ENCODE measurements around the gene CFAP74. TPM values are rescaled to one million over a fixed set of nuclear protein-coding genes. Genes with fewer than 3 reads are reported as not detected.

The CFAP74 gene
- polyA plus RNA-seq, 1 donor (not counting 4 experiments of a cell fraction or from before 2014, with no cell fraction given), result not detected

- no peak overlapping the region for H2AFZ ChIP-seq (ENCODE audit: control insufficient read depth, low read length)
- no peak overlapping the region for H3K4me2 ChIP-seq (ENCODE audit: control insufficient read depth, extremely low read depth, insufficient read depth, low read depth, low read length)
- no peaks in the 10 kb centered on the region for H3K36me3 ChIP-seq (ENCODE audit: control insufficient read depth in 2 of 2, extremely low read depth in 1 of 2, insufficient read depth in 2 of 2, low read length in 2 of 2)
- H3K27me3 ChIP-seq (ENCODE audit: control insufficient read depth, extremely low read depth, insufficient read depth, low read length), result peaks cover 45% of the 10 kb centered on the region
- dilution Hi-C loops (cut with MboI; ENCODE audit: extremely low pct_ligation_motif_present, low sequenced_read_pairs), result no loop called here
- no peaks in the 10 kb centered on the region for H3K9me1 ChIP-seq (ENCODE audit: control insufficient read depth, extremely low read depth, insufficient read depth, low read length)
- no peak for DNase-seq (ENCODE audit: low read depth, low spot score)
- no peaks in the 10 kb centered on the region for H4K20me1 ChIP-seq (ENCODE audit: control insufficient read depth, extremely low read depth, insufficient read depth, low read length)
- FAIRE-seq, result no peak
- no peaks in the 10 kb centered on the region for H3K9me3 ChIP-seq (ENCODE audit: control insufficient read depth, low read depth, low read length)
- no peak overlapping the region for H3K4me3 ChIP-seq (ENCODE audit: control insufficient read depth in 2 of 3, extremely low read depth in 1 of 3, insufficient read depth in 2 of 3, low read depth in 1 of 3, low read length in 3 of 3)
- no peak overlapping the region for H3K27ac ChIP-seq (ENCODE audit: control insufficient read depth, insufficient read depth, low read length)
- TF ChIP-seq EZH2 (IDR thresholded peaks at IDR 0.05; ENCODE audit: low read length), result no peak
- TF ChIP-seq CTCF (optimal IDR thresholded peaks at IDR 0.05 in 1 of 3, IDR thresholded peaks at IDR 0.05 in 1 of 3, conservative IDR thresholded peaks at IDR 0.05 in 1 of 3; ENCODE audit: extremely low read depth in 1 of 3, insufficient read depth in 2 of 3, low read length in 3 of 3), result no peak
- H3K79me2 ChIP-seq (ENCODE audit: control insufficient read depth, insufficient read depth, low read length), result no peaks in the 10 kb centered on the region
- H3K9ac ChIP-seq (ENCODE audit: control insufficient read depth, extremely low read depth, insufficient read depth, low read length), result no peak overlapping the region
- H3K4me1 ChIP-seq (ENCODE audit: control insufficient read depth, extremely low read depth, insufficient read depth, low read length), result no peaks in the 10 kb centered on the region
Measured at GRCh38 chr1:1925437-1926345, 77.9 kb downstream of the CFAP74 start.

- no peak for TF ChIP-seq EZH2 (IDR thresholded peaks at IDR 0.05; ENCODE audit: low read length)
- no peak for TF ChIP-seq CTCF (optimal IDR thresholded peaks at IDR 0.05 in 1 of 3, IDR thresholded peaks at IDR 0.05 in 1 of 3, conservative IDR thresholded peaks at IDR 0.05 in 1 of 3; ENCODE audit: extremely low read depth in 1 of 3, insufficient read depth in 2 of 3, low read length in 3 of 3)
- Histone ChIP-seq H3K9me3 (ENCODE audit: control insufficient read depth, low read depth, low read length) (no peaks in the 10 kb centered on the region), H3K27me3 (ENCODE audit: control insufficient read depth, extremely low read depth, insufficient read depth, low read length) (peaks cover 45% of the 10 kb centered on the region), H3K9me1 (ENCODE audit: control insufficient read depth, extremely low read depth, insufficient read depth, low read length) (no peaks in the 10 kb centered on the region), H4K20me1 (ENCODE audit: control insufficient read depth, extremely low read depth, insufficient read depth, low read length) (no peaks in the 10 kb centered on the region), H2AFZ (ENCODE audit: control insufficient read depth, low read length) (no peak overlapping the region), H3K36me3 (ENCODE audit: control insufficient read depth in 2 of 2, extremely low read depth in 1 of 2, insufficient read depth in 2 of 2, low read length in 2 of 2) (no peaks in the 10 kb centered on the region), H3K4me2 (ENCODE audit: control insufficient read depth, extremely low read depth, insufficient read depth, low read depth, low read length) (no peak overlapping the region), H3K9ac (ENCODE audit: control insufficient read depth, extremely low read depth, insufficient read depth, low read length) (no peak overlapping the region), H3K4me3 (ENCODE audit: control insufficient read depth in 2 of 3, extremely low read depth in 1 of 3, insufficient read depth in 2 of 3, low read depth in 1 of 3, low read length in 3 of 3) (no peak overlapping the region), H3K4me1 (ENCODE audit: control insufficient read depth, extremely low read depth, insufficient read depth, low read length) (no peaks in the 10 kb centered on the region), H3K27ac (ENCODE audit: control insufficient read depth, insufficient read depth, low read length) (no peak overlapping the region), H3K79me2 (ENCODE audit: control insufficient read depth, insufficient read depth, low read length) (no peaks in the 10 kb centered on the region)
- DNase-seq (ENCODE audit: low read depth, low spot score) (no peak), FAIRE-seq (no peak)
- dilution Hi-C loops (cut with MboI; ENCODE audit: extremely low pct_ligation_motif_present, low sequenced_read_pairs), result no loop called here
Measured at GRCh38 chr1:1924849-1925248, 78.7 kb downstream of the CFAP74 start.
